ENCODE measurements around the gene GCN1.

The GCN1 gene

GRCh38 chr12:120077260-120077659 lies 117.3 kb downstream of the GCN1 start:
- no peak for DNase-seq
